ENCODE data around the gene BAK1.

The BAK1 gene

DNA sequence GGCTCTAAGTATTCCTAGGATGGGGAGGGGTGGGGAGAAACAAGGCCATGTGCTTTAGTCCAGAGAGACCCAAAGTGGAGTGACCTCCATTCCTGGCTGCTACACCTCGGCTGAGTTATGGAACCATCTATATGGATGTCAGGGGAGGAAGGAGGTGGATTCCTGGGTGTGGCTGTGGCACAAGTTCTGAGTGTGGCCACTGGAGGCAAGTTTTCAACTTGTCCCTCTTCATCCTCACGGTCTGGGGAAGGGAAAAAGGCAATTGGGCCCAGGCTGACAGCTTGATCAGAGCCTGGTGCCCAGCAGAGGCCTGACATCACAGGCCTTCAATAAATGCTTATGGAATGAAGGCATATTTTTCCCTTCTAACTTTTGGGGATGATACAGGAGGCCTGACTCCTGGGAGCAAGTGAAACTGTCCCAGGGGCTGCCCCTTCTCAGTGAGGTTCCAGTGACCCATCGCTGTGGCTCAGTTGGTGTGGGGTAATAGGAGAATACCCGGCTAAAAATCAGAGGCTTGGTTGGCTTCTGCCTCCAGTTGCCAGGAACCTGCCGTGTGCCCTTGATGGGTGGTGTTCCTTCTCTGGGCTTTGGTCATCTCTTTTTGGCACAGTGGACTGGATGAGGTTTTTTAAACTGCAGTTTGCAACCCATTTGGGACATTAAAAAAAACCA is 39.2 kb upstream of the BAK1 start:
- WGBS (ENCODE audit: extremely low coverage, insufficient coverage, low lambda C conversion rate): no CpG with 5 or more reads among the region's 5 CpGs

DNA sequence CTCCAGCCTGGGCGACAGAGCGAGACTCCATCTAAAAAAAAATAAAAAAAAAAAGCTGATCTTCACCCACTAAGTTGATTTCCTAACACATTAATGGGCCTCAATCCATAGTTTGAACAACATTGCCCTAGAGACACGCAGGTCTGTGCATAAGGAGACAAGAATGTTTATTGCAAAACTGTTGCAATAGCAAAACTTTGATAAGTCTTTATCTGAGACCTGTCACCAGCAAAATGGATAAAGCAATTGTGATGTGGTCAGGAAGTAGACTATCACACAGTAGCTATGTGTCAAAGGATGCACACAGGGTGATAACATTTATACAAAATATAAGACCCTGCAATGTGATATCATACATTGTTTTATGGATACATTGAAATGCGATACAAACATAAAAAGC is 36.8 kb upstream of the BAK1 start:
- H3K79me2 ChIP-seq (ENCODE audit: control insufficient read depth, insufficient read depth, low read length): no peaks in the 10 kb centered on the region
- H2BK15ac ChIP-seq (replicated peaks; ENCODE audit: low read depth): no peak overlapping the region
- no peaks in the 10 kb centered on the region for H3K79me1 ChIP-seq (ENCODE audit: low read length)
- H2AK5ac ChIP-seq (ENCODE audit: low read length): no peak overlapping the region
- no peaks in the 10 kb centered on the region for H3K27me3 ChIP-seq (ENCODE audit: insufficient read depth, low read length, poor library complexity)
- H3K27ac ChIP-seq (ENCODE audit: low read depth, low read length): no peak overlapping the region
- H3K4me2 ChIP-seq (ENCODE audit: low read length): no peak overlapping the region
- no CpG with 5 or more reads among the region's 4 CpGs for WGBS (ENCODE audit: extremely low coverage, insufficient coverage, low lambda C conversion rate)
- H3K36me3 ChIP-seq (ENCODE audit: control insufficient read depth, insufficient read depth, low read length): no peaks in the 10 kb centered on the region
- H2BK120ac ChIP-seq (ENCODE audit: low read depth, low read length): no peak overlapping the region
- no peaks in the 10 kb centered on the region for H3K4me1 ChIP-seq (ENCODE audit: control insufficient read depth, low read depth, low read length)
- H3K56ac ChIP-seq (ENCODE audit: low read length): no peak overlapping the region
- no peak overlapping the region for H3K4ac ChIP-seq (ENCODE audit: low read depth, low read length)
- no peak overlapping the region for H4K8ac ChIP-seq (ENCODE audit: low read depth, low read length)
- no peak overlapping the region for H3K18ac ChIP-seq (ENCODE audit: low read length)
- DNase-seq: no peak
- no peak overlapping the region for H3K23ac ChIP-seq (ENCODE audit: low read length)
- no peak overlapping the region for H3K4me3 ChIP-seq (ENCODE audit: low read length)
- no peak overlapping the region for H2BK5ac ChIP-seq (ENCODE audit: low read length)
- no peak overlapping the region for H4K5ac ChIP-seq (ENCODE audit: low read length)
- no peak overlapping the region for H3K9ac ChIP-seq (ENCODE audit: low read length)

More for the DNA sequence above, 39.2 kb upstream of the BAK1 start:
- Histone ChIP-seq H3K4ac (ENCODE audit: low read depth, low read length) (no peak overlapping the region), H2BK5ac (ENCODE audit: low read length) (no peak overlapping the region), H2BK120ac (ENCODE audit: low read depth, low read length) (no peak overlapping the region), H3K56ac (ENCODE audit: low read length) (peak overlapping the region; percentile 59), H3K27ac (ENCODE audit: low read depth, low read length) (no peak overlapping the region), H3K79me2 (ENCODE audit: control insufficient read depth, insufficient read depth, low read length) (no peaks in the 10 kb centered on the region), H3K27me3 (ENCODE audit: insufficient read depth, low read length, poor library complexity) (no peaks in the 10 kb centered on the region), H4K8ac (ENCODE audit: low read depth, low read length) (no peak overlapping the region), H3K4me3 (ENCODE audit: low read length) (no peak overlapping the region), H3K23ac (ENCODE audit: low read length) (no peak overlapping the region), H3K4me1 (ENCODE audit: control insufficient read depth, low read depth, low read length) (peaks cover 2% of the 10 kb centered on the region), H2AK5ac (ENCODE audit: low read length) (no peak overlapping the region), H3K36me3 (ENCODE audit: control insufficient read depth, insufficient read depth, low read length) (no peaks in the 10 kb centered on the region), H4K5ac (ENCODE audit: low read length) (no peak overlapping the region), H3K4me2 (ENCODE audit: low read length) (no peak overlapping the region), H3K79me1 (ENCODE audit: low read length) (peaks cover 4% of the 10 kb centered on the region), H2BK15ac (replicated peaks; ENCODE audit: low read depth) (no peak overlapping the region), H3K18ac (ENCODE audit: low read length) (no peak overlapping the region), H3K9ac (ENCODE audit: low read length) (no peak overlapping the region)
- DNase-seq: no peak

DNA sequence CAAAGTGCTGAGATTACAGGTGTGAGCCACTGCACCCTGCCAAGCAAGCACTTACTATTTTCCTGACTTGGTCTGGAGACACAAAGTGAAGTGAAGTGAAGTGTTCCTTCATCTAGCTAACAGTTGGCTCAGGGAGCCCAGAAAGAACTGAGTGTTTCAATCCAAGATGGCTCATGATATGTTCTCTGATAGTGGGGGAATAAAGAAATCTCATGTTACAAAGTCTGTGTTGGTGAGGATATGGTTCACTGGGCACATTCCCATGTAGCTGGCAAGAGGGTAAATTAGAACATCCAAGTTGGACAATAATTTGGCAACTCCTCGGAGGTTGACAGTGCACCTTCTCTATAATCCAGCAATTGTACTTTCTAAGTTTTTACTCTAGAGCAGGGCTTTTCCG is 36.0 kb upstream of the BAK1 start:
- Histone ChIP-seq H2BK15ac (replicated peaks; ENCODE audit: low read depth) (no peak overlapping the region), H2BK5ac (ENCODE audit: low read length) (no peak overlapping the region), H3K79me1 (ENCODE audit: low read length) (no peaks in the 10 kb centered on the region), H3K27me3 (ENCODE audit: insufficient read depth, low read length, poor library complexity) (no peaks in the 10 kb centered on the region), H2BK120ac (ENCODE audit: low read depth, low read length) (no peak overlapping the region), H3K18ac (ENCODE audit: low read length) (no peak overlapping the region), H3K9ac (ENCODE audit: low read length) (no peak overlapping the region), H3K36me3 (ENCODE audit: control insufficient read depth, insufficient read depth, low read length) (no peaks in the 10 kb centered on the region), H4K8ac (ENCODE audit: low read depth, low read length) (no peak overlapping the region), H4K5ac (ENCODE audit: low read length) (no peak overlapping the region), H3K4me3 (ENCODE audit: low read length) (no peak overlapping the region), H2AK5ac (ENCODE audit: low read length) (no peak overlapping the region), H3K23ac (ENCODE audit: low read length) (no peak overlapping the region), H3K27ac (ENCODE audit: low read depth, low read length) (no peak overlapping the region), H3K4me1 (ENCODE audit: control insufficient read depth, low read depth, low read length) (no peaks in the 10 kb centered on the region), H3K56ac (ENCODE audit: low read length) (no peak overlapping the region), H3K4me2 (ENCODE audit: low read length) (no peak overlapping the region), H3K79me2 (ENCODE audit: control insufficient read depth, insufficient read depth, low read length) (no peaks in the 10 kb centered on the region), H3K4ac (ENCODE audit: low read depth, low read length) (no peak overlapping the region)
- DNase-seq: no peak
- WGBS (ENCODE audit: extremely low coverage, insufficient coverage, low lambda C conversion rate): no CpG with 5 or more reads among the region's 2 CpGs

DNA sequence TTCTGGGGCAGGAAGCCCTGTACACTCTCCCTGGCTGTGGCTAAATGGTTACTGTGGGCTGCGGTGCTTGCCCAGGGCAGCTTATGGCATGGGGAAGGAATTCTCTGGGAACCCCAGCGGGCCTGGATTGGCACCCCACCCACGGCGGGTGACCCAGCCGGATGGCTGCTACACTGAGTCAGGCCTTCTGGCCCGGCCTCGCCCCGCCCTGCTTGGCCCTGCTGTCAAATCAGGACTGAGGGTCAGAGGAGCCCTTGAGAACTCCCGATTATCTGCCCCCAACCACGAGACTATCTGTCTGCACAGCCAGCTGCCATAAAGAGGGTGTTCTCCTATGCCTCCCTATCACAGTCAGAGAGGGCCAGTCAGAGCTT is 33.7 kb upstream of the BAK1 start:
- no peaks in the 10 kb centered on the region for H3K36me3 ChIP-seq (ENCODE audit: control insufficient read depth, insufficient read depth, low read length)
- no peak overlapping the region for H2BK5ac ChIP-seq (ENCODE audit: low read length)
- no peaks in the 10 kb centered on the region for H3K27me3 ChIP-seq (ENCODE audit: insufficient read depth, low read length, poor library complexity)
- H4K5ac ChIP-seq (ENCODE audit: low read length): no peak overlapping the region
- H2AK5ac ChIP-seq (ENCODE audit: low read length): no peak overlapping the region
- no CpG with 5 or more reads among the region's 10 CpGs for WGBS (ENCODE audit: extremely low coverage, insufficient coverage, low lambda C conversion rate)
- no peak overlapping the region for H4K8ac ChIP-seq (ENCODE audit: low read depth, low read length)
- H3K79me2 ChIP-seq (ENCODE audit: control insufficient read depth, insufficient read depth, low read length): no peaks in the 10 kb centered on the region
- DNase-seq: no peak
- H3K18ac ChIP-seq (ENCODE audit: low read length): no peak overlapping the region
- H3K4me3 ChIP-seq (ENCODE audit: low read length): no peak overlapping the region
- no peak overlapping the region for H3K9ac ChIP-seq (ENCODE audit: low read length)
- no peaks in the 10 kb centered on the region for H3K79me1 ChIP-seq (ENCODE audit: low read length)
- H3K27ac ChIP-seq (ENCODE audit: low read depth, low read length): no peak overlapping the region
- peak overlapping the region; percentile 15 for H3K56ac ChIP-seq (ENCODE audit: low read length)
- peak overlapping the region; percentile 45 for H3K23ac ChIP-seq (ENCODE audit: low read length)
- no peak overlapping the region for H3K4ac ChIP-seq (ENCODE audit: low read depth, low read length)
- H2BK120ac ChIP-seq (ENCODE audit: low read depth, low read length): no peak overlapping the region
- H3K4me1 ChIP-seq (ENCODE audit: control insufficient read depth, low read depth, low read length): no peaks in the 10 kb centered on the region
- no peak overlapping the region for H2BK15ac ChIP-seq (replicated peaks; ENCODE audit: low read depth)
- H3K4me2 ChIP-seq (ENCODE audit: low read length): no peak overlapping the region

DNA sequence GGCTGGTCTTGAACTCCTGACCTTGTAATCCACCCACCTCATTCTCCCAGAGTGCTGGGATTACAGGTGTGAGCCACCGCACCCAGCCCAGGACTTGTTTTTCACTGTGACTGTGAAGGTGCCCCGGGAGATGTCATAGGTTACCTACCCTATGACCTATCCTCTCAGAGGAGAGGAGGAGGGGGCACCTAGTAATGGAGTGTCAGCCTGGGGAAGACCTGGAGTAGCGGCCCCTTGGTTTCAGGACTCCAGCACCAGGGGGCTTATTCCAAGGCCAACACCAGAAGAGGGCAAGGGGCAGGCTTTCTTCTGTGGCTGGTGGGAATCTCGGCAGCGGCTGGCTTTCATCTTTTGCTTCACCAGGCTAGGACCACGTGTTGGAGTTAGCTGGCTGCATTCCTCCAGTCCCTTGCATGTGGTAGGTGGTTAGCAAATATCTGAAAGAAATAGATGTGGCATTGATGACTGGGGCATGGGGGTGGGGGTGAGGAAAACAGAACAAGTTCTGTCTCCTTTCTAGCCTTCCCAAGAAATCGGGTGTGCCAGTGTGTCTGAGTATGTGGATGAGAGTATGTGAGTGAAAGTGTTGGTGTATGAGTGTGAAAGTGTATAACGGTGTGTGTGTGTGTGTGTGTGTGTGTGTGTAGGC is 33.2 kb upstream of the BAK1 start:
- Histone ChIP-seq H2BK120ac (ENCODE audit: low read depth, low read length) (no peak overlapping the region), H3K4me1 (ENCODE audit: control insufficient read depth, low read depth, low read length) (no peaks in the 10 kb centered on the region), H2AK5ac (ENCODE audit: low read length) (no peak overlapping the region), H3K18ac (ENCODE audit: low read length) (no peak overlapping the region), H3K36me3 (ENCODE audit: control insufficient read depth, insufficient read depth, low read length) (no peaks in the 10 kb centered on the region), H3K23ac (ENCODE audit: low read length) (peak overlapping the region; percentile 45), H4K8ac (ENCODE audit: low read depth, low read length) (no peak overlapping the region), H3K56ac (ENCODE audit: low read length) (peak overlapping the region; percentile 15), H3K79me2 (ENCODE audit: control insufficient read depth, insufficient read depth, low read length) (no peaks in the 10 kb centered on the region), H3K27ac (ENCODE audit: low read depth, low read length) (no peak overlapping the region), H3K9ac (ENCODE audit: low read length) (no peak overlapping the region), H3K4me2 (ENCODE audit: low read length) (no peak overlapping the region), H4K5ac (ENCODE audit: low read length) (no peak overlapping the region), H3K4ac (ENCODE audit: low read depth, low read length) (no peak overlapping the region), H3K79me1 (ENCODE audit: low read length) (no peaks in the 10 kb centered on the region), H3K4me3 (ENCODE audit: low read length) (no peak overlapping the region), H2BK15ac (replicated peaks; ENCODE audit: low read depth) (no peak overlapping the region), H3K27me3 (ENCODE audit: insufficient read depth, low read length, poor library complexity) (no peaks in the 10 kb centered on the region), H2BK5ac (ENCODE audit: low read length) (no peak overlapping the region)
- no peak for DNase-seq
- no CpG with 5 or more reads among the region's 8 CpGs for WGBS (ENCODE audit: extremely low coverage, insufficient coverage, low lambda C conversion rate)
